Epithelial cell of proximal tubule (primary cell): ENCODE results near the gene ZNF536. TPM values are rescaled to one million over a fixed set of nuclear protein-coding genes. Genes with fewer than 3 reads are reported as not detected.

Experiments
- DNase-seq: peaks from one replicate; pipeline ENCODE4 v3.0.0-alpha.2; 2011; ENCODE audit warnings: low read depth
- H3K4me3 ChIP-seq: 2 replicates; pipeline ENCODE4 v1.5.1; 2011; ENCODE audit warnings: low read depth, mild to moderate bottlenecking, low read length
- CTCF ChIP-seq: conservative IDR thresholded peaks from 2 replicates; pipeline ENCODE4 v1.5.1; 2012; ENCODE audit warnings: low read depth, mild to moderate bottlenecking, low read length
- total RNA-seq: library from RNA; depleted of rRNA; stranded (reverse); fragments of >200 nt; gene quantifications from 2 replicates; pipeline ENCODE4 v1.2.3, GENCODE V29; 2015

Gene ZNF536
- total RNA-seq, 1 donor from 2014 or later, result not detected

GRCh38 chr19:30376826-30377425 lies 4.7 kb downstream of the ZNF536 start:
- no peak for TF ChIP-seq CTCF
- no peak for DNase-seq

DNA sequence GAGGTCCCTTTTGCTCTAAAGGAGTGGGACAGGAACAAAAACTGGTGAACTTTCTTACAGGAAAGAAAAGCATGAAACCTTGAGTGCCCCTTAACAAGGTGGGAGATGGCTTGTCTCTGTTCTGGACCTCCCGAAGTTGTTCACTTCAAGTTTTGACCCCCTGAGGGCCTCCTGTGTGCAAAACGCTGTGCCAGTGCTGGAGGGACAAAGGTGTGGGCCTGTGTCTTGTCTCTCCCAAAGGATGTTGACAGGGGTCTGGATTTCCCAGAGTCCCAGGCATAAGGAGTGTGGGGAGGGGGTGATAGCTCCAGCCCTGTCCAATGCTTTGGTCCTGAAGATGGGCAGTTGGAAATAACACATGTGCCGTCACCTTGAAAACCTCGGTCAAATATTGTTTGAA lies 6.5 kb downstream of the ZNF536 start:
- DNase-seq, result no peak
- TF ChIP-seq CTCF, result no peak
- no peak overlapping the region for H3K4me3 ChIP-seq

More at GRCh38 chr19:30376826-30377425, 4.7 kb downstream of the ZNF536 start:
- no peak overlapping the region for H3K4me3 ChIP-seq

DNA sequence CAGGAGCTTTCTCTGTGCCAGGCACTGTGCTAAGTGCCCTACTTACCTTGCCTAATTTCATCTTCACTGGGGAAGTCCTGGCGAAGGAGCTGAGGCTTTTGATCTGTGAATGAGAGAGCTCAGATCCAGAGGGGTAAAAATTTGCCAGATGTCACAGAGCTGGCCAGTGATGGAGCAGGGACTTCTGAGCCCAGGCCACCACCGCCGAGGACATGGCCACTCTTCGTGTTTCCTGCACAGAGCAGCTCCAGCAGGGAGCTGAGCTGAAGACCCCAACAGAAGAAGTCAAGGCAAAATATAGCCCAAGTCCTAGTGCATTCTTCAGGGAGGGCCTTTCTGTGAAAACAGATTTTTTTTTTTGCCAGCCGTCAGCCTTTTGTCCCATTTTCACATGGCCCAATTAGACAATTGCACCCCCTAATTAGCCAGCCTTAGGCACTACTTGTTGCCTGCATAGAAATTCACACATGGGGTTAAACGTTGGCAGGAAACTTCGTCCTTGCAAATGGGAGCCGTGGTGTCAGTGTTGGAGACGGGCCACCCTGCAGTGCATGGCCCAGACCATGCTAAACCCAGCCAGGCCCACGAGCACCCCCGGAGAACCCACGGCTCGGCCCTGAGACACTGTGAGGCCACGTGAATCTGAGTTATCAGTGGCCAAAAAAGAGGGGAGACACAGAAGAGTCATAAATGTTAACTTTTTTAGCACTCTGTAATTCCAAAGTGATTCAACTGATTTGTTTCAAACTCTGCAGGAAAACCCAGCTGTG lies 7.8 kb downstream of the ZNF536 start:
- DNase-seq, result no peak
- TF ChIP-seq CTCF, result no peak
- H3K4me3 ChIP-seq, result no peak overlapping the region

- H3K4me3 ChIP-seq, result no peak overlapping the region
- no peak for TF ChIP-seq CTCF
- no peak for DNase-seq
These were observed 9.2 kb downstream of the ZNF536 start for GRCh38 chr19:30381366-30381765.

GRCh38 chr19:30385174-30385573 lies 13.0 kb downstream of the ZNF536 start:
- H3K4me3 ChIP-seq, result no peak overlapping the region
- no peak for DNase-seq
- TF ChIP-seq CTCF, result no peak

DNA sequence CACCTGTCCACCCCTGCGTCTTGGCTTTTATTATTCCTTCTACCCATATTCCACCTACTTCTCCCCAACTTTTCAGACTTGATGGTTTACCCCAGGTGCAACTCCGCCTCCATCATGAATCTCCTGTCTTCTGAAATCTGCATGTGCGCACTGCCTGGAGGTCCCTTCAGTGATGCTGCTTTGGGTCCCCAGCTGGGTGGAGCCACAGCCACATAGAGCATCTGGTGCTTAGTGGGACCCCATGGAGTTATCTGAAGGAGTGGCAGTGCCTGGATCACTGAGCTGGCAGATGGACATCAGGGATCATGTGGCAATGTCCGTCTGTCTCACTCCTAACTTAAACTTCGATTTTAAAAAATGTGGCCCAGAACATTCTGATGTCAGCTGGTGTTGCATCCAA lies 13.5 kb downstream of the ZNF536 start:
- TF ChIP-seq CTCF, result no peak
- DNase-seq, result no peak
- H3K4me3 ChIP-seq, result no peak overlapping the region
